NCI-H187 (cell line): ENCODE measurements around the gene TTLL9.

ENCODE experiments used
- DNase-seq, 2 experiments: peaks; one replicate each; lab custom pipeline; 2025; lab: John Stamatoyannopoulos, UW

Gene TTLL9

GRCh38 chr20:31857861-31858759 lies 12.3 kb upstream of the TTLL9 start:
- DNase-seq, result no peak

- no peak for DNase-seq
Measured at GRCh38 chr20:31858760-31859083, 11.7 kb upstream of the TTLL9 start.

GRCh38 chr20:31859266-31859997 lies 11.0 kb upstream of the TTLL9 start:
- DNase-seq, result no peak

GRCh38 chr20:31859998-31860380 lies 10.4 kb upstream of the TTLL9 start:
- DNase-seq, result no peak

GRCh38 chr20:31860390-31861134 lies 9.9 kb upstream of the TTLL9 start:
- DNase-seq, result no peak

- DNase-seq, result peak in 1 of 2 experiments; percentile 16
Measured at GRCh38 chr20:31861135-31861384, 9.4 kb upstream of the TTLL9 start.

- peak; percentile 60 to 74 for DNase-seq
Measured at GRCh38 chr20:31861385-31862156, 8.9 kb upstream of the TTLL9 start.

GRCh38 chr20:31862157-31862470 lies 8.3 kb upstream of the TTLL9 start:
- DNase-seq, result no peak

GRCh38 chr20:31862506-31862905 lies 7.9 kb upstream of the TTLL9 start:
- DNase-seq, result no peak

GRCh38 chr20:31863296-31864085 lies 6.9 kb upstream of the TTLL9 start:
- no peak for DNase-seq

GRCh38 chr20:31864521-31865400 lies 5.7 kb upstream of the TTLL9 start:
- no peak for DNase-seq

GRCh38 chr20:31866221-31866620 lies 4.2 kb upstream of the TTLL9 start:
- no peak for DNase-seq

- DNase-seq, result no peak
Measured at GRCh38 chr20:31868853-31869672, 1.4 kb upstream of the TTLL9 start.

- no peak for DNase-seq
Measured at GRCh38 chr20:31869673-31869941, 827 bp upstream of the TTLL9 start.

- no peak for DNase-seq
Measured at GRCh38 chr20:31870726-31871617, 538 bp downstream of the TTLL9 start.

- no peak for DNase-seq
Measured at GRCh38 chr20:31871618-31871954, 1.2 kb downstream of the TTLL9 start.

- DNase-seq, result no peak
Measured at GRCh38 chr20:31872406-31872805, 2.0 kb downstream of the TTLL9 start.

- DNase-seq, result no peak
Measured at GRCh38 chr20:31875671-31876070, 5.2 kb downstream of the TTLL9 start.

- no peak for DNase-seq
Measured at GRCh38 chr20:31877684-31878083, 7.2 kb downstream of the TTLL9 start.
